Heart left ventricle (tissue), 13 donors: Measurements from ENCODE around the gene MYO1B.

ENCODE experiments used
- CTCF ChIP-seq, 12 donors: fragments of 200-600 bp; sonication (generic) in 4 of 12; IDR thresholded peaks; one replicate each; pipeline versions ENCODE4 v1.5.0 to v1.8.0; 2018 to 2022; ENCODE audit warnings: antibody characterized with exemption in 12 of 12, mild to moderate bottlenecking in 5 of 12
- POLR2A ChIP-seq, 2 donors: fragments of 450-650 bp; IDR thresholded peaks; one replicate each; pipeline ENCODE4 v1.6.1; 2017; ENCODE audit warnings: antibody characterized with exemption in 2 of 2, mild to moderate bottlenecking in 2 of 2, moderate library complexity in 2 of 2
- donor health status: ischemic (EF 13 %, LVEDD 7.1; RV severe dilation, severe dysfunction).
- donor health status: DM: no; HTN: yes; CAD: no.
- donor health status: DM: no; HTN: no; CAD: no.
- donor health status: ischemic (EF 25% LVEDD 6.9; RV normal size, moderate dysfunction).
- donor health status: ischemic (EF 25% LVEDD 5.7; RV mildly dilated, moderate dysfunction).
- donor health status: ischemic (EF 35%, LVEDD 5.7; RV mildly dilated, moderate dysfunction).
- donor health status: nonischemic (EF 11% LVEDD 7.7; RV severe dilation, severe dysfunction).
- donor health status: DM: yes; HTN: yes; CAD: no.
- donor health status: PGD.
- donor health status: ischemic (EF 29% LVEDD 5.4; RV normal size, mild dysfunction).
- donor health status: nonischemic (EF 23%, LVEDD 6.1; RV moderate dilation, normal function).

DNA sequence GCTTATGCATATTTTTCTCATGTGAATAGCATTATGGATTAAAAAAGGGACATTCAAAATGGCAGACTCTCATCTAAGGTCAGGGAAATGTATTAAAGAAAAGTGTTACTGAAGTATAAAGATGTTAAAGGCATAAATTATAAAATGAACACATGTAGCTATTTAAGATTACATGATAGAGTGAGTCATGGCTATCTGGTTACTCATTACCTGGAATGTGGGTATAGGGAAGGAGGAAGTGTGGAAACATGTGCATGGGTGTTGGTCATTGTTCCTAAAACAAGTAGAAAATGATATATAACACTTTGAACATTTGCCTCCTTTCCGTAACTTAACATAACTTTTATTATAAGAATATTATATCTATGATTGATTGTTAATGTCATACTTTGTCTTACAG is 66.4 kb downstream of the MYO1B start:
- TF ChIP-seq CTCF (IDR thresholded peaks at IDR 0.05) (no peak), POLR2A (IDR thresholded peaks at IDR 0.05) (no peak)
